Measurements from ENCODE around the gene RNF222.

- no peak for TF ChIP-seq CTCF (conservative IDR thresholded peaks at IDR 0.05 in 1 of 2, IDR thresholded peaks at IDR 0.05 in 1 of 2; ENCODE audit: low read depth in 1 of 2, low read length in 2 of 2)
- no peak for TF ChIP-seq EZH2 (IDR thresholded peaks at IDR 0.05; ENCODE audit: low read length, missing control alignments)
These were observed 36.9 kb downstream of the RNF222 start for GRCh38 chr17:8360751-8361150.

Data from fibroblast of lung (primary cell).